PC-3 (cell line): ENCODE results near the gene ADM2. TPM values are rescaled to one million over a fixed set of nuclear protein-coding genes. Genes with fewer than 3 reads are reported as not detected.

ENCODE experiments used
- ATAC-seq: fragments of 200-7000 bp; cut with Tn5 transposase; 2 replicates; pipeline ENCODE4 v1.9.1; 2020; ENCODE audit warnings: mild to moderate bottlenecking, moderate library complexity
- BruUV-seq: library from RNA; stranded (reverse); fragments of 400-500 nt; replicated peaks from 2 replicates; lab custom pipeline; 2021; lab: Mats Ljungman, UMichigan
- CTCF ChIA-PET: fragments of 300-600 bp; sonication (Branson Sonifier 250); formaldehyde crosslinking; loops from one replicate; lab custom pipeline; 2022; ENCODE audit warnings: antibody characterized with exemption; lab: Charles Lee
- POLR2A ChIA-PET: fragments of 300-600 bp; sonication (Branson Sonifier 250); formaldehyde crosslinking; loops from one replicate; lab custom pipeline; 2022; ENCODE audit warnings: antibody characterized with exemption; ENCODE audit not compliant: unreplicated experiment; lab: Charles Lee
- DNase-seq: peaks from one replicate; pipeline ENCODE4 v3.0.0-alpha.2; 2015
- H2AFZ ChIP-seq: fragments of 300-600 bp; sonication (generic); 2 replicates; pipeline ENCODE4 v1.6.0; 2016; ENCODE audit warnings: antibody characterized with exemption, low read length
- H3F3A ChIP-seq: fragments of 300-600 bp; sonication (generic); one replicate; pipeline ENCODE4 v1.6.0; 2017; ENCODE audit warnings: antibody characterized with exemption, low read length, control low read depth, mild to moderate bottlenecking; ENCODE audit not compliant: unreplicated experiment
- H3K27ac ChIP-seq: fragments of 300-600 bp; sonication (generic); 2 replicates; pipeline ENCODE4 v1.5.1; 2016; ENCODE audit warnings: mild to moderate bottlenecking, low read length
- H3K27me3 ChIP-seq: fragments of 300-600 bp; sonication (generic); 2 replicates; pipeline ENCODE4 v1.6.1; 2016; ENCODE audit warnings: low read length, mixed read lengths
- H3K36me3 ChIP-seq: fragments of 300-600 bp; sonication (generic); 2 replicates; pipeline ENCODE4 v1.6.1; 2016; ENCODE audit warnings: low read depth, mixed run types, low read length, mixed read lengths
- H3K4me1 ChIP-seq: fragments of 300-600 bp; sonication (generic); 2 replicates; pipeline ENCODE4 v1.5.1; 2016; ENCODE audit warnings: low read length; ENCODE audit not compliant: insufficient read depth
- H3K4me2 ChIP-seq: fragments of 300-600 bp; sonication (generic); 2 replicates; pipeline ENCODE4 v1.6.0; 2016; ENCODE audit warnings: low read length
- H3K4me3 ChIP-seq: fragments of 300-600 bp; sonication (generic); 2 replicates; pipeline ENCODE4 v1.5.1; 2016; ENCODE audit warnings: mild to moderate bottlenecking, low read length, mixed read lengths
- H3K79me2 ChIP-seq: fragments of 300-600 bp; sonication (generic); 2 replicates; pipeline ENCODE4 v1.6.1; 2017; ENCODE audit warnings: low read length, mixed read lengths
- H3K9ac ChIP-seq: fragments of 300-600 bp; sonication (generic); 2 replicates; pipeline ENCODE4 v1.6.0; 2016; ENCODE audit warnings: mild to moderate bottlenecking, low read length
- H3K9me2 ChIP-seq: fragments of 300-600 bp; sonication (generic); replicated peaks from 2 replicates; pipeline ENCODE4 v1.6.1; 2016; ENCODE audit warnings: mixed run types, low read length, mixed read lengths
- H3K9me3 ChIP-seq: fragments of 300-600 bp; sonication (generic); 2 replicates; pipeline ENCODE4 v1.6.1; 2016; ENCODE audit warnings: low read length, mixed read lengths
- H4K20me1 ChIP-seq: fragments of 300-600 bp; sonication (generic); 2 replicates; pipeline ENCODE4 v1.6.1; 2016; ENCODE audit warnings: low read length, mixed read lengths
- EZH2 ChIP-seq: fragments of 300-600 bp; sonication (generic); IDR thresholded peaks from one replicate; pipeline ENCODE4 v1.6.1; 2017; ENCODE audit warnings: antibody characterized with exemption, mild to moderate bottlenecking, low read length; ENCODE audit not compliant: unreplicated experiment
- EZH2phosphoT487 ChIP-seq: fragments of 300-600 bp; sonication (generic); IDR thresholded peaks from 2 replicates; pipeline ENCODE4 v1.6.1; 2018; ENCODE audit warnings: mild to moderate bottlenecking, antibody characterized with exemption, low read length, borderline replicate concordance
- intact Hi-C: fragments of 100-400 bp; cut with micrococcal nuclease; formaldehyde crosslinking; loops from 2 replicates; pipeline ENCODE4 v1.9.0; 2023
- total RNA-seq: library from RNA; depleted of rRNA; stranded (reverse); fragments of >200 nt; gene quantifications from 2 replicates; pipeline ENCODE4 v1.2.3, GENCODE V29; 2014
- TF ChIP-seq, protein P1 (sequence below): fragments of 300-600 bp; sonication (generic); conservative IDR thresholded peaks from 2 replicates; pipeline ENCODE4 v1.5.1; 2017; ENCODE audit warnings: antibody characterized with exemption, low read depth, mild to moderate bottlenecking, low read length

The ADM2 gene
- total RNA-seq, 1 experiment from 2014 or later: 1.8 TPM

DNA sequence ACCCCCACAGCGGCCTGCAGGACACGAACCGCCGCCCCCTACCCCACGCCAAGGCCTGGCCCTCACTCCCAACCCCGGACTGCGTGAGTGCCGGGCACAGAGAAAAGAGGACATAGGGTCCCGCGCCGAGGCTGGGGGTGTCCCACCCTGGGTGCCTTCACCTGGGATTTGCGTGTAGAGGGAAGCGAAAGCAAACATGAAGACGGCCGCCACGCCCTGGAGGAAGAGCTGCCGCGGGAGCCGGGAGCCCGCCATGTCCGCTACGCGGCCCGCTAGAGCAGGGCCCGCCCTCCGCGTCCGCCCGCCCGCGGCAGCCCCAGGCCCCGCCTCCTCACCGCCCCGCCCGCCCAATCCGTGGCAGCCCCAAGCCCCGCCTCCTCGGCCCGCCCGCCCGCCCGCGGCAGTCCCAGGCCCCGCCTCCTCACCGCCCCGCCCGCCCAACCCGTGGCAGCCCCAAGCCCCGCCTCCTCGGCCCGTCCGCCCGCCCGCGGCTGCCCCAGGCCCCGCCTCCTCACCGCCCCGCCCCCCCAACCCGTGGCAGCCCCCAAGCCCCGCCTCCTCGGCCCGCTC, 26.2 kb downstream of the ADM2 start, which contains the start of gene LMF2:
Gene LMF2 (minus strand): TSS at position 282 of the 570 bp plus-strand sequence. CDS start 27 bp downstream, at position 255.
- intact Hi-C loops: no loop called here
- BruUV-seq: no TSS peak

DNA sequence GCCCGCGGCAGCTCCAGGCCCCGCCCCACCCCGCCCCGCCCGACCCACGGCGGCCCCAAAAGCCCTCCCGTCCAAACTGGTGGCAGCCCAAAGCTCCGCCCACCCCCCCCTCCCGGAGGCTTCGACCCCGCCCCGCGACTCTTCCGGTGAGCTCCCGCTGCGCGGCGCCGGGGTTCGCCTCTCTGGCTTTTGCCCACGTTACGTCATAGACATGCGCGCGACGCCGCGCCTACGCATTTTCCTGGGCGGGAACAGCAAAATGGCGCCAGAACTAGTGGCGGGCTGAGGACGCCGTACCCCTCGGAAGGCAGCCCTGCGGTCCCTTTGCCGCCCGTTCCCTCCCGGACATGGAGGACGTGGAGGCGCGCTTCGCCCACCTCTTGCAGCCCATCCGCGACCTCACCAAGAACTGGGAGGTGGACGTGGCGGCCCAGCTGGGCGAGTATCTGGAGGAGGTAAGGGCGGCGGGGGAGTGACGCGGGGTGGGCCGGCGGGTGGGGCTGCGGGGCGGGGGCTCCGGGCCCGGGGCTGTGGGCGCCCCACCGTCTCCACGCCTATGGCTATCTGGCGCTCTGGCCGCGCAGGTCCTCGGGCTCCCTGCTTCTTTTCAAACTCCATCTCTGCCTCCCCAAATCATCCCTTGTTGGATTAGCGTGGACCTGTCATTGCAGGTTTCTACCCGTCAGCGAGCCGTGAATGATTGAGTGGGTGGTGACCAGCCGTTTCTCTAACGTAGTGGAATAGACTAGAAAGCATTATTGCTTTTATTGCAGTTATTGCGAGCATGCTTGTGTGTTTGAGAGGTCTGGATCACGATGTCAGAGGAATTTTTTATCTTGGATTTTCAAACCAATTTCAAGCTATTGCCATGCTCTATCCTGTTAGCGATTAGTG, 26.9 kb downstream of the ADM2 start, which contains the start of gene NCAPH2:
Gene NCAPH2 (plus strand): TSS at position 234 of the 894 bp plus-strand sequence. CDS start 114 bp downstream, at position 348.
- H3K9me2 ChIP-seq: no peaks in the 10 kb centered on the region
- no peaks in the 10 kb centered on the region for H3K27me3 ChIP-seq
- peak; percentile 62 for ATAC-seq
- H3K4me3 ChIP-seq: peak within 1 kb of the TSS; percentile 97
- H4K20me1 ChIP-seq: no peaks in the 10 kb centered on the region
- no peaks in the 10 kb centered on the region for H3K9me3 ChIP-seq
- intact Hi-C loops: no loop called here
- peaks cover 7% of the 10 kb centered on the region for H3K4me1 ChIP-seq
- ChIA-PET POLR2A (interaction anchor here (0.5 to 1.0 kb wide), 6 partner anchors 11 to 154 kb away, joined by 3 to 8 read pairs (median 5); partner anchors contain the start of gene SCO2), CTCF (interaction anchor here (0.6 to 1.4 kb wide), 3 partner anchors 17 to 257 kb away, joined by 5 to 15 read pairs (median 8); partner anchors contain the start of genes HDAC10 and SCO2)
- H3K9ac ChIP-seq: peak within 1 kb of the TSS; percentile 95
- H3K27ac ChIP-seq: peak within 1 kb of the TSS; percentile 56
- H3K4me2 ChIP-seq: peak within 1 kb of the TSS; percentile 95
- DNase-seq: peak; percentile 94
- H3K79me2 ChIP-seq: peaks cover 52% of the 10 kb centered on the region
- no peaks in the 10 kb centered on the region for H3K36me3 ChIP-seq
- TF ChIP-seq EZH2phosphoT487: no peak
- TF ChIP-seq, protein P1, sequence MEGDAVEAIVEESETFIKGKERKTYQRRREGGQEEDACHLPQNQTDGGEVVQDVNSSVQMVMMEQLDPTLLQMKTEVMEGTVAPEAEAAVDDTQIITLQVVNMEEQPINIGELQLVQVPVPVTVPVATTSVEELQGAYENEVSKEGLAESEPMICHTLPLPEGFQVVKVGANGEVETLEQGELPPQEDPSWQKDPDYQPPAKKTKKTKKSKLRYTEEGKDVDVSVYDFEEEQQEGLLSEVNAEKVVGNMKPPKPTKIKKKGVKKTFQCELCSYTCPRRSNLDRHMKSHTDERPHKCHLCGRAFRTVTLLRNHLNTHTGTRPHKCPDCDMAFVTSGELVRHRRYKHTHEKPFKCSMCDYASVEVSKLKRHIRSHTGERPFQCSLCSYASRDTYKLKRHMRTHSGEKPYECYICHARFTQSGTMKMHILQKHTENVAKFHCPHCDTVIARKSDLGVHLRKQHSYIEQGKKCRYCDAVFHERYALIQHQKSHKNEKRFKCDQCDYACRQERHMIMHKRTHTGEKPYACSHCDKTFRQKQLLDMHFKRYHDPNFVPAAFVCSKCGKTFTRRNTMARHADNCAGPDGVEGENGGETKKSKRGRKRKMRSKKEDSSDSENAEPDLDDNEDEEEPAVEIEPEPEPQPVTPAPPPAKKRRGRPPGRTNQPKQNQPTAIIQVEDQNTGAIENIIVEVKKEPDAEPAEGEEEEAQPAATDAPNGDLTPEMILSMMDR: no peak
- no TSS peak for BruUV-seq
- H2AFZ ChIP-seq: peak within 1 kb of the TSS; percentile 81
- no peaks in the 10 kb centered on the region for H3F3A ChIP-seq

More for the DNA sequence above, 26.2 kb downstream of the ADM2 start, which contains the start of gene LMF2:
- Histone ChIP-seq H3K9ac (peak within 1 kb of the TSS; percentile 95), H3K9me3 (no peaks in the 10 kb centered on the region), H3K4me1 (peaks cover 7% of the 10 kb centered on the region), H3K27ac (peak within 1 kb of the TSS; percentile 56), H3K79me2 (peaks cover 44% of the 10 kb centered on the region), H3K4me2 (peak within 1 kb of the TSS; percentile 95), H4K20me1 (no peaks in the 10 kb centered on the region), H3K9me2 (no peaks in the 10 kb centered on the region), H3K36me3 (no peaks in the 10 kb centered on the region), H3F3A (no peaks in the 10 kb centered on the region), H2AFZ (peak within 1 kb of the TSS; percentile 81), H3K27me3 (no peaks in the 10 kb centered on the region), H3K4me3 (peak within 1 kb of the TSS; percentile 97)
- ChIA-PET POLR2A (interaction anchor here (0.5 to 1.0 kb wide), 6 partner anchors 10 to 153 kb away, joined by 3 to 8 read pairs (median 5); partner anchors contain the start of gene SCO2), CTCF (interaction anchor here (0.6 to 1.4 kb wide), 3 partner anchors 18 to 256 kb away, joined by 5 to 15 read pairs (median 8); partner anchors contain the start of genes HDAC10 and SCO2)
- DNase-seq (peak; percentile 67), ATAC-seq (peak; percentile 77)
- no peak for TF ChIP-seq EZH2phosphoT487
- TF ChIP-seq, protein P1: no peak
- TF ChIP-seq EZH2: no peak
